H1 (cell line): Measurements from ENCODE around the gene PDGFD.

Source experiments
- BACH1 ChIP-seq: IDR thresholded peaks from 2 replicates; pipeline ENCODE4 v1.6.1; 2012; ENCODE audit warnings: low read length, improper control_type of control experiment
- BRCA1 ChIP-seq: IDR thresholded peaks from 2 replicates; pipeline ENCODE4 v1.6.1; 2012; ENCODE audit warnings: low read depth, low read length, improper control_type of control experiment
- CBX8 ChIP-seq: fragments of 300-800, 300-1000 bp; sonication (generic); IDR thresholded peaks from 2 replicates; pipeline ENCODE4 v1.7.1; 2016; ENCODE audit warnings: low read depth, low read length, borderline replicate concordance
- EZH2 ChIP-seq: fragments of 200-600 bp; sonication (generic); IDR thresholded peaks from 2 replicates; pipeline ENCODE4 v1.7.1; 2012; ENCODE audit warnings: low read depth, mild to moderate bottlenecking, moderate library complexity, low read length, inconsistent platforms; ENCODE audit not compliant: severe bottlenecking
- FOSL1 ChIP-seq: IDR thresholded peaks from 2 replicates; pipeline ENCODE4 v1.6.1; 2011; ENCODE audit warnings: mild to moderate bottlenecking, low read depth, low read length, moderate library complexity; ENCODE audit not compliant: insufficient read depth
- GTF2F1 ChIP-seq: IDR thresholded peaks from 2 replicates; pipeline ENCODE4 v1.6.1; 2012; ENCODE audit warnings: low read depth, low read length, improper control_type of control experiment, borderline replicate concordance
- POLR2AphosphoS5 ChIP-seq: IDR thresholded peaks from 2 replicates; pipeline ENCODE4 v1.6.1; 2011; ENCODE audit warnings: low read depth, low read length
- RAD21 ChIP-seq, 2 experiments: IDR thresholded peaks in 1 of 2; conservative IDR thresholded peaks in 1 of 2; 2 replicates each; pipeline ENCODE4 v1.6.1; 2011; ENCODE audit warnings: low read depth in 2 of 2, low read length in 2 of 2, improper control_type of control experiment in 1 of 2, inconsistent platforms in 1 of 2, mild to moderate bottlenecking in 1 of 2, moderate library complexity in 1 of 2
- TCF12 ChIP-seq: IDR thresholded peaks from 2 replicates; pipeline ENCODE4 v1.6.1; 2011; ENCODE audit warnings: low read depth, mild to moderate bottlenecking, low read length
- YY1 ChIP-seq: IDR thresholded peaks from 2 replicates; pipeline ENCODE4 v1.6.1; 2011; ENCODE audit warnings: low read depth, mild to moderate bottlenecking, low read length
- TF ChIP-seq, protein P1 (sequence below), 3 experiments: IDR thresholded peaks; 1 replicate in 2 of 3; 2 replicates in 1 of 3; pipeline versions ENCODE4 v1.5.1 to v1.6.1; 2011; ENCODE audit warnings: low read length in 3 of 3, mild to moderate bottlenecking in 3 of 3, inconsistent platforms in 2 of 3, low read depth in 1 of 3, moderate library complexity in 1 of 3; ENCODE audit not compliant: insufficient read depth in 1 of 3; ENCODE audit errors: control extremely low read depth in 1 of 3

DNA sequence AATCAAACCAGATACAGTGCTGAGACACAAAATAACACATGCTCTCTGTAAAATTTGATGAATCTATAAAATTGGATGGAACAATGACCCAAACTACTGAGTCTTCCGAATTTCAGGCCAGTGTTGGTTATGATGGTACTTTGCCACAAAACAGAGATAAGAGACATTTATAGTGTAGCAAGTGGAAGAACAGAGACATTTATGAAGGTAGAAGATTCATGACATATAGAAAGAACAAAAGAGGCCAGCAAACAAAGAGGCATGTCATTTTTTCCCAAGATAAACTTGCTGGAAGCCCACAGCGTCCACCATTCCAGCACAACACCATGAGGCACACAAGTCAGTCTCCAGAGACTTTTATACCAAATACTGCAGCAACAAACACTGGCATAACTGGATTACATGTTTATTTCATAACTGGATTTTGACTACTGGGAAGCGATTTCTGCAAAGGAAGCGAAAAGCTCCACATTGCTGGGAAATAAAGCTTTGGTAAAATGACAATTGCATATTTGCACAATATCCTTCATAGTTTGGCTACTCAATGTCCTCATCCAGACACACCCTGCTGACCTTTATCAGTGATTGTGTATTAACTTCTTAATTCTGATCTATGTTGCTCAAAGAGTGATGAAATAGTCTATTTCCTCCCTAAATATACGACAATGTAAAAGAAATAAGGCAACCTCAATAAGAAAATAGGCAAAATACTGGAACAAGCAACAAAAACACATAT lies 110.0 kb downstream of the PDGFD start:
- TF ChIP-seq, protein P1, sequence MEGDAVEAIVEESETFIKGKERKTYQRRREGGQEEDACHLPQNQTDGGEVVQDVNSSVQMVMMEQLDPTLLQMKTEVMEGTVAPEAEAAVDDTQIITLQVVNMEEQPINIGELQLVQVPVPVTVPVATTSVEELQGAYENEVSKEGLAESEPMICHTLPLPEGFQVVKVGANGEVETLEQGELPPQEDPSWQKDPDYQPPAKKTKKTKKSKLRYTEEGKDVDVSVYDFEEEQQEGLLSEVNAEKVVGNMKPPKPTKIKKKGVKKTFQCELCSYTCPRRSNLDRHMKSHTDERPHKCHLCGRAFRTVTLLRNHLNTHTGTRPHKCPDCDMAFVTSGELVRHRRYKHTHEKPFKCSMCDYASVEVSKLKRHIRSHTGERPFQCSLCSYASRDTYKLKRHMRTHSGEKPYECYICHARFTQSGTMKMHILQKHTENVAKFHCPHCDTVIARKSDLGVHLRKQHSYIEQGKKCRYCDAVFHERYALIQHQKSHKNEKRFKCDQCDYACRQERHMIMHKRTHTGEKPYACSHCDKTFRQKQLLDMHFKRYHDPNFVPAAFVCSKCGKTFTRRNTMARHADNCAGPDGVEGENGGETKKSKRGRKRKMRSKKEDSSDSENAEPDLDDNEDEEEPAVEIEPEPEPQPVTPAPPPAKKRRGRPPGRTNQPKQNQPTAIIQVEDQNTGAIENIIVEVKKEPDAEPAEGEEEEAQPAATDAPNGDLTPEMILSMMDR (IDR thresholded peaks at IDR 0.05; ENCODE audit: control extremely low read depth in 1 of 3, insufficient read depth in 1 of 3, low read depth in 1 of 3, low read length in 3 of 3) = no peak
- TF ChIP-seq FOSL1 = no peak
- no peak for TF ChIP-seq EZH2
- TF ChIP-seq BACH1 = no peak
- no peak for TF ChIP-seq RAD21 (IDR thresholded peaks at IDR 0.05 in 1 of 2, conservative IDR thresholded peaks at IDR 0.05 in 1 of 2; ENCODE audit: low read depth in 2 of 2, low read length in 2 of 2)
- no peak for TF ChIP-seq GTF2F1
- TF ChIP-seq YY1 = no peak
- no peak for TF ChIP-seq TCF12
- TF ChIP-seq BRCA1 = no peak
- TF ChIP-seq POLR2AphosphoS5 = no peak
- TF ChIP-seq CBX8 = no peak
